ENCODE measurements around the gene KCNC2.

- TF ChIP-seq POLR2AphosphoS5 (IDR thresholded peaks at IDR 0.05; ENCODE audit: low read depth, low read length) (no peak), POLR2A (IDR thresholded peaks at IDR 0.05; ENCODE audit: low read depth, low read length) (no peak), TAF1 (IDR thresholded peaks at IDR 0.05; ENCODE audit: borderline replicate concordance, low read depth, low read length) (no peak)
These were observed 55.3 kb downstream of the KCNC2 start for GRCh38 chr12:75154388-75154787.

Data from GM12892 (cell line).